HepG2 (cell line): Measurements from ENCODE around the gene ARFGEF3. TPM values are rescaled to one million over a fixed set of nuclear protein-coding genes. Genes with fewer than 3 reads are reported as not detected.
A peak's percentile ranks its signal among the peaks of the same experiment; 100 is the strongest.

Experiments used
- PHF5A ChIP-seq: IDR thresholded peaks from one replicate; pipeline ENCODE4 v1.6.1; 2018; ENCODE audit warnings: low read depth, missing genetic modification reagents; ENCODE audit not compliant: unreplicated experiment
- ZNF550 ChIP-seq: sonication (generic); formaldehyde crosslinking; IDR thresholded peaks from 2 replicates; pipeline ENCODE4 v1.4.0; 2020; ENCODE audit warnings: mild to moderate bottlenecking, missing genetic modification reagents, borderline replicate concordance
- polyA plus RNA-seq, 8 experiments: library from polyadenylated mRNA; depleted of rRNA in 3 of 8; stranded (reverse) in 7 of 8; unstranded in 1 of 8; fragments of >200 nt; fragmentation: Illumina TruSeq in 4 of 8; extraction: Trizol in 4 of 8; gene quantifications; 2 replicates each; pipeline versions ENCODE4 v1.2.1 to v1.2.3, GENCODE V29; 2011 to 2016; ENCODE audit warnings: low read depth in 4 of 8, missing spikeins in 1 of 8, mixed read lengths in 1 of 8; ENCODE audit not compliant: insufficient read depth in 1 of 8
- total RNA-seq, 5 experiments: library from RNA; depleted of rRNA; stranded (reverse); fragments of >200 nt; fragmentation: Illumina TruSeq; extraction: Trizol; gene quantifications; 2 replicates each; pipeline ENCODE4 v1.2.3, GENCODE V29; 2016; ENCODE audit warnings: low read depth in 1 of 5
- TF ChIP-seq, protein P1 (sequence below): sonication (generic); formaldehyde crosslinking; conservative IDR thresholded peaks from 2 replicates; pipeline ENCODE4 v1.4.0; 2020; ENCODE audit warnings: mild to moderate bottlenecking, missing genetic modification reagents, moderate library complexity
- TF ChIP-seq, protein P2 (sequence below): IDR thresholded peaks from 2 replicates; pipeline ENCODE4 v1.6.1; 2012; ENCODE audit warnings: inconsistent platforms
- TF ChIP-seq, protein P3 (sequence below): sonication (generic); formaldehyde crosslinking; IDR thresholded peaks from 2 replicates; pipeline ENCODE4 v1.5.1; 2020; ENCODE audit warnings: mild to moderate bottlenecking, missing genetic modification reagents, borderline replicate concordance

ARFGEF3 gene
- total and polyA plus RNA-seq, 2 of the 13 experiments (the other 11 are each of a cell fraction or from before 2014, with no cell fraction given), result 0.60 to 2.6 TPM

DNA sequence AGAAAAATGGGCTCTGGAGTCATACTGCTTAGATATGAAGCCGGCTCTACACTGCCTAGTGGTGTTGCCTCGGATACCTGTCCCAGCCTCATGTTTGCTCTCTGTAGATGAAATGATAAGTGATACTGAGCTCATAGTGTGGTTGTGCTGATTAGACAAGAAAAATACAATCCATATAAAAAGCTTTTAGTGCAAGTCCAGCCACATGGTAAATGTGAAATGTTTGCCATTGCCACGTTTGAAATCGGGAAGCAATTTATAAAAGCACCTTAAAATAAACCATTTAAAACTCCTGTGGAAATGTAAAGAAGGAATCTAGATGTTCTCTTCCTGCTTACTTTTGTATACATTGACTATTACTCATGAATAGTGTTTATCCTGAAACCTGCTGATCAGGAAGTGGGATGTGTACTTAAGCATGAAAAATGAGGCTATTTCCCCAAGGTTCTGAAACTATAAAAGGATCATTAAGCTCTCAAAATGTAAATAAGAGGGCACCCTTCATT, 69.7 kb downstream of the ARFGEF3 start (continued):
- TF ChIP-seq, protein P1, sequence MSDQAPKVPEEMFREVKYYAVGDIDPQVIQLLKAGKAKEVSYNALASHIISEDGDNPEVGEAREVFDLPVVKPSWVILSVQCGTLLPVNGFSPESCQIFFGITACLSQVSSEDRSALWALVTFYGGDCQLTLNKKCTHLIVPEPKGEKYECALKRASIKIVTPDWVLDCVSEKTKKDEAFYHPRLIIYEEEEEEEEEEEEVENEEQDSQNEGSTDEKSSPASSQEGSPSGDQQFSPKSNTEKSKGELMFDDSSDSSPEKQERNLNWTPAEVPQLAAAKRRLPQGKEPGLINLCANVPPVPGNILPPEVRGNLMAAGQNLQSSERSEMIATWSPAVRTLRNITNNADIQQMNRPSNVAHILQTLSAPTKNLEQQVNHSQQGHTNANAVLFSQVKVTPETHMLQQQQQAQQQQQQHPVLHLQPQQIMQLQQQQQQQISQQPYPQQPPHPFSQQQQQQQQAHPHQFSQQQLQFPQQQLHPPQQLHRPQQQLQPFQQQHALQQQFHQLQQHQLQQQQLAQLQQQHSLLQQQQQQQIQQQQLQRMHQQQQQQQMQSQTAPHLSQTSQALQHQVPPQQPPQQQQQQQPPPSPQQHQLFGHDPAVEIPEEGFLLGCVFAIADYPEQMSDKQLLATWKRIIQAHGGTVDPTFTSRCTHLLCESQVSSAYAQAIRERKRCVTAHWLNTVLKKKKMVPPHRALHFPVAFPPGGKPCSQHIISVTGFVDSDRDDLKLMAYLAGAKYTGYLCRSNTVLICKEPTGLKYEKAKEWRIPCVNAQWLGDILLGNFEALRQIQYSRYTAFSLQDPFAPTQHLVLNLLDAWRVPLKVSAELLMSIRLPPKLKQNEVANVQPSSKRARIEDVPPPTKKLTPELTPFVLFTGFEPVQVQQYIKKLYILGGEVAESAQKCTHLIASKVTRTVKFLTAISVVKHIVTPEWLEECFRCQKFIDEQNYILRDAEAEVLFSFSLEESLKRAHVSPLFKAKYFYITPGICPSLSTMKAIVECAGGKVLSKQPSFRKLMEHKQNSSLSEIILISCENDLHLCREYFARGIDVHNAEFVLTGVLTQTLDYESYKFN (CRISPR knock-in tag), result peak; percentile 94
- no peak for TF ChIP-seq ZNF550 (CRISPR knock-in tag)
- TF ChIP-seq, protein P2, sequence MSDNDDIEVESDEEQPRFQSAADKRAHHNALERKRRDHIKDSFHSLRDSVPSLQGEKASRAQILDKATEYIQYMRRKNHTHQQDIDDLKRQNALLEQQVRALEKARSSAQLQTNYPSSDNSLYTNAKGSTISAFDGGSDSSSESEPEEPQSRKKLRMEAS, result no peak; the same call in 1 of the 2 replicates
- TF ChIP-seq, protein P3, sequence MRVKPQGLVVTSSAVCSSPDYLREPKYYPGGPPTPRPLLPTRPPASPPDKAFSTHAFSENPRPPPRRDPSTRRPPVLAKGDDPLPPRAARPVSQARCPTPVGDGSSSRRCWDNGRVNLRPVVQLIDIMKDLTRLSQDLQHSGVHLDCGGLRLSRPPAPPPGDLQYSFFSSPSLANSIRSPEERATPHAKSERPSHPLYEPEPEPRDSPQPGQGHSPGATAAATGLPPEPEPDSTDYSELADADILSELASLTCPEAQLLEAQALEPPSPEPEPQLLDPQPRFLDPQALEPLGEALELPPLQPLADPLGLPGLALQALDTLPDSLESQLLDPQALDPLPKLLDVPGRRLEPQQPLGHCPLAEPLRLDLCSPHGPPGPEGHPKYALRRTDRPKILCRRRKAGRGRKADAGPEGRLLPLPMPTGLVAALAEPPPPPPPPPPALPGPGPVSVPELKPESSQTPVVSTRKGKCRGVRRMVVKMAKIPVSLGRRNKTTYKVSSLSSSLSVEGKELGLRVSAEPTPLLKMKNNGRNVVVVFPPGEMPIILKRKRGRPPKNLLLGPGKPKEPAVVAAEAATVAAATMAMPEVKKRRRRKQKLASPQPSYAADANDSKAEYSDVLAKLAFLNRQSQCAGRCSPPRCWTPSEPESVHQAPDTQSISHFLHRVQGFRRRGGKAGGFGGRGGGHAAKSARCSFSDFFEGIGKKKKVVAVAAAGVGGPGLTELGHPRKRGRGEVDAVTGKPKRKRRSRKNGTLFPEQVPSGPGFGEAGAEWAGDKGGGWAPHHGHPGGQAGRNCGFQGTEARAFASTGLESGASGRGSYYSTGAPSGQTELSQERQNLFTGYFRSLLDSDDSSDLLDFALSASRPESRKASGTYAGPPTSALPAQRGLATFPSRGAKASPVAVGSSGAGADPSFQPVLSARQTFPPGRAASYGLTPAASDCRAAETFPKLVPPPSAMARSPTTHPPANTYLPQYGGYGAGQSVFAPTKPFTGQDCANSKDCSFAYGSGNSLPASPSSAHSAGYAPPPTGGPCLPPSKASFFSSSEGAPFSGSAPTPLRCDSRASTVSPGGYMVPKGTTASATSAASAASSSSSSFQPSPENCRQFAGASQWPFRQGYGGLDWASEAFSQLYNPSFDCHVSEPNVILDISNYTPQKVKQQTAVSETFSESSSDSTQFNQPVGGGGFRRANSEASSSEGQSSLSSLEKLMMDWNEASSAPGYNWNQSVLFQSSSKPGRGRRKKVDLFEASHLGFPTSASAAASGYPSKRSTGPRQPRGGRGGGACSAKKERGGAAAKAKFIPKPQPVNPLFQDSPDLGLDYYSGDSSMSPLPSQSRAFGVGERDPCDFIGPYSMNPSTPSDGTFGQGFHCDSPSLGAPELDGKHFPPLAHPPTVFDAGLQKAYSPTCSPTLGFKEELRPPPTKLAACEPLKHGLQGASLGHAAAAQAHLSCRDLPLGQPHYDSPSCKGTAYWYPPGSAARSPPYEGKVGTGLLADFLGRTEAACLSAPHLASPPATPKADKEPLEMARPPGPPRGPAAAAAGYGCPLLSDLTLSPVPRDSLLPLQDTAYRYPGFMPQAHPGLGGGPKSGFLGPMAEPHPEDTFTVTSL (CRISPR knock-in tag), result peak; percentile 85; the same call in 1 of the 2 replicates
- TF ChIP-seq PHF5A (CRISPR knock-in tag), result peak; percentile 19
